SIG-M5 (cell line): ENCODE measurements around the gene SYTL1.
A peak's percentile ranks its signal among the peaks of the same experiment; 100 is the strongest.

ENCODE experiments used
- DNase-seq: peaks from one replicate; lab custom pipeline; 2025; lab: John Stamatoyannopoulos, UW

The SYTL1 gene

GRCh38 chr1:27321813-27322568 is 19.8 kb upstream of the SYTL1 start, which contains the start of gene TMEM222:
Gene TMEM222, plus strand, starts transcription at chr1:27322163. Its CDS starts 35 bp downstream, at chr1:27322198.
- DNase-seq, result peak; percentile 75

GRCh38 chr1:27322569-27323240 is 19.1 kb upstream of the SYTL1 start:
- no peak for DNase-seq

- DNase-seq, result no peak
Measured at GRCh38 chr1:27325286-27325685, 16.5 kb upstream of the SYTL1 start.

- no peak for DNase-seq
Measured at GRCh38 chr1:27327964-27328363, 13.9 kb upstream of the SYTL1 start.

GRCh38 chr1:27330786-27331185 is 11.0 kb upstream of the SYTL1 start:
- no peak for DNase-seq

GRCh38 chr1:27331426-27331825 is 10.4 kb upstream of the SYTL1 start:
- no peak for DNase-seq

GRCh38 chr1:27331922-27332321 is 9.9 kb upstream of the SYTL1 start:
- no peak for DNase-seq

GRCh38 chr1:27332536-27333281 is 9.1 kb upstream of the SYTL1 start:
- no peak for DNase-seq

GRCh38 chr1:27333717-27334279 is 8.0 kb upstream of the SYTL1 start:
- DNase-seq, result no peak

- no peak for DNase-seq
Measured at GRCh38 chr1:27335506-27336422, 6.1 kb upstream of the SYTL1 start.

- no peak for DNase-seq
Measured at GRCh38 chr1:27336756-27337155, 5.1 kb upstream of the SYTL1 start.

GRCh38 chr1:27338751-27339150 is 3.1 kb upstream of the SYTL1 start:
- no peak for DNase-seq

- no peak for DNase-seq
Measured at GRCh38 chr1:27339213-27339612, 2.6 kb upstream of the SYTL1 start.

GRCh38 chr1:27342391-27342777 is 562 bp downstream of the SYTL1 start:
- no peak for DNase-seq

GRCh38 chr1:27342778-27343638 is 1.2 kb downstream of the SYTL1 start:
- peak; percentile 17 for DNase-seq

- DNase-seq, result no peak
Measured at GRCh38 chr1:27343639-27344025, 1.8 kb downstream of the SYTL1 start.

GRCh38 chr1:27345272-27345671 is 3.5 kb downstream of the SYTL1 start:
- no peak for DNase-seq

GRCh38 chr1:27346357-27346756 is 4.5 kb downstream of the SYTL1 start:
- no peak for DNase-seq

- no peak for DNase-seq
Measured at GRCh38 chr1:27346991-27347624, 5.3 kb downstream of the SYTL1 start.
